A549 (cell line): Measurements from ENCODE around the gene TNNT2. TPM values are rescaled to one million over a fixed set of nuclear protein-coding genes. Genes with fewer than 3 reads are reported as not detected.

ENCODE experiments used
- polyA plus RNA-seq, 4 experiments: library from polyadenylated mRNA; depleted of rRNA in 3 of 4; stranded (reverse); fragments of >200 nt; fragmentation: RNase III in 1 of 4; extraction: RNeasy Plus Mini Kit Qiagen cat#74134 plus additional on column Dnase treatment in 1 of 4; gene quantifications; 2 replicates in 3 of 4; 3 replicates in 1 of 4; pipeline ENCODE4 v1.2.3, GENCODE V29; 2011 to 2017

Gene TNNT2
- polyA plus RNA-seq, 2 of the 4 experiments (the other 2 are of a cell fraction): 0.09 TPM; not detected in 1

Other genes with a start within 250 kb of the TNNT2 start
- gene TMEM9, start 223.2 kb downstream of the TNNT2 start, polyA plus RNA-seq (2011; rRNA removed): 97.0 and 119 TPM in 2 replicates
- gene TMEM9, start 223.2 kb downstream of the TNNT2 start, polyA plus RNA-seq (2017; fragmentation: RNase III; extraction: RNeasy Plus Mini Kit Qiagen cat#74134 plus additional on column Dnase treatment): 75.7 to 86.8 TPM (median 83.3 TPM) in 3 replicates
- 0.03 TPM in 2 replicates for gene IGFN1, start 186.9 kb downstream of the TNNT2 start, polyA plus RNA-seq (2011; rRNA removed)
- gene IGFN1, start 186.9 kb downstream of the TNNT2 start, polyA plus RNA-seq (2017; fragmentation: RNase III; extraction: RNeasy Plus Mini Kit Qiagen cat#74134 plus additional on column Dnase treatment): 2.7 to 4.7 TPM (median 4.6 TPM) in 3 replicates
- gene PKP1, start 94.2 kb downstream of the TNNT2 start, polyA plus RNA-seq (2011; rRNA removed): not detected in 2 replicates
- not detected in 3 replicates for gene PKP1, start 94.2 kb downstream of the TNNT2 start, polyA plus RNA-seq (2017; fragmentation: RNase III; extraction: RNeasy Plus Mini Kit Qiagen cat#74134 plus additional on column Dnase treatment)
- 0.19 and 0.26 TPM in 2 replicates for gene LAD1, start 21.6 kb upstream of the TNNT2 start, polyA plus RNA-seq (2011; rRNA removed)
- gene LAD1, start 21.6 kb upstream of the TNNT2 start, polyA plus RNA-seq (2017; fragmentation: RNase III; extraction: RNeasy Plus Mini Kit Qiagen cat#74134 plus additional on column Dnase treatment): 0.67 to 1.1 TPM (median 0.87 TPM) in 3 replicates
- gene TNNI1, start 44.0 kb upstream of the TNNT2 start, polyA plus RNA-seq (2011; rRNA removed): not detected in 2 replicates
- not detected in 3 replicates for gene TNNI1, start 44.0 kb upstream of the TNNT2 start, polyA plus RNA-seq (2017; fragmentation: RNase III; extraction: RNeasy Plus Mini Kit Qiagen cat#74134 plus additional on column Dnase treatment)
- gene PHLDA3, start 91.5 kb upstream of the TNNT2 start, polyA plus RNA-seq (2011; rRNA removed): 34.3 and 40.5 TPM in 2 replicates
- 83.1 to 91.1 TPM (median 83.5 TPM) in 3 replicates for gene PHLDA3, start 91.5 kb upstream of the TNNT2 start, polyA plus RNA-seq (2017; fragmentation: RNase III; extraction: RNeasy Plus Mini Kit Qiagen cat#74134 plus additional on column Dnase treatment)
- 256 and 277 TPM in 2 replicates for gene CSRP1, start 129.4 kb upstream of the TNNT2 start, polyA plus RNA-seq (2011; rRNA removed)
- gene CSRP1, start 129.4 kb upstream of the TNNT2 start, polyA plus RNA-seq (2017; fragmentation: RNase III; extraction: RNeasy Plus Mini Kit Qiagen cat#74134 plus additional on column Dnase treatment): 655 to 819 TPM (median 717 TPM) in 3 replicates
- 3.7 and 6.4 TPM in 2 replicates for gene NAV1, start 161.4 kb upstream of the TNNT2 start, polyA plus RNA-seq (2011; rRNA removed)
- gene NAV1, start 161.4 kb upstream of the TNNT2 start, polyA plus RNA-seq (2017; fragmentation: RNase III; extraction: RNeasy Plus Mini Kit Qiagen cat#74134 plus additional on column Dnase treatment): 6.1 to 8.4 TPM (median 6.6 TPM) in 3 replicates